Neural cell (in vitro differentiated cells): ENCODE results near the gene TCOF1. TPM values are rescaled to one million over a fixed set of nuclear protein-coding genes. Genes with fewer than 3 reads are reported as not detected.

Experiments used
- H2AFZ ChIP-seq: fragments of 200-600, 300-800 bp; sonication (generic), shearing (Covaris generic); 2 replicates; pipeline ENCODE4 v1.6.0; 2014; ENCODE audit warnings: low read depth, mild to moderate bottlenecking, antibody characterized with exemption, low read length, moderate library complexity
- H3F3A ChIP-seq: fragments of 200-600 bp; shearing (Covaris generic); 2 replicates; pipeline ENCODE4 v1.6.1; 2016; ENCODE audit warnings: mild to moderate bottlenecking, moderate library complexity, mixed read lengths, antibody characterized with exemption, low read length; ENCODE audit not compliant: insufficient read depth, poor library complexity, severe bottlenecking
- H3K27ac ChIP-seq: fragments of 200-600, 300-800 bp; sonication (generic), shearing (Covaris generic); 2 replicates; pipeline ENCODE4 v1.5.1; 2014; ENCODE audit warnings: mild to moderate bottlenecking, low read length, moderate library complexity
- H3K27me3 ChIP-seq: fragments of 300-800, 200-600 bp; sonication (generic), shearing (Covaris generic); 2 replicates; pipeline ENCODE4 v1.6.0; 2014; ENCODE audit warnings: mild to moderate bottlenecking, low read depth, low read length, moderate library complexity; ENCODE audit not compliant: insufficient read depth
- H3K36me3 ChIP-seq: fragments of 300-800, 200-600 bp; sonication (generic), shearing (Covaris generic); 2 replicates; pipeline ENCODE4 v1.5.1; 2014; ENCODE audit warnings: mild to moderate bottlenecking, antibody characterized with exemption, low read length, moderate library complexity; ENCODE audit not compliant: insufficient read depth
- H3K4me2 ChIP-seq: fragments of 300-800, 200-600 bp; sonication (generic), shearing (Covaris generic); 2 replicates; pipeline ENCODE4 v1.6.0; 2014; ENCODE audit warnings: mild to moderate bottlenecking, low read length
- H3K4me3 ChIP-seq: fragments of 300-800, 200-600 bp; sonication (generic), shearing (Covaris generic); 2 replicates; pipeline ENCODE4 v1.5.1; 2014; ENCODE audit warnings: mild to moderate bottlenecking, low read length, moderate library complexity
- H3K79me2 ChIP-seq: fragments of 200-600 bp; shearing (Covaris generic); replicated peaks from 2 replicates; pipeline ENCODE4 v1.6.0; 2014; ENCODE audit warnings: mild to moderate bottlenecking, low read length, moderate library complexity; ENCODE audit not compliant: insufficient read depth
- H3K9ac ChIP-seq: fragments of 300-800, 200-600 bp; sonication (generic), shearing (Covaris generic); 2 replicates; pipeline ENCODE4 v1.6.1; 2016; ENCODE audit warnings: mild to moderate bottlenecking, low read length, mixed read lengths
- H3K9me2 ChIP-seq: fragments of 200-600 bp; shearing (Covaris generic); 2 replicates; pipeline ENCODE4 v1.6.1; 2016; ENCODE audit warnings: mild to moderate bottlenecking, low read length, mixed read lengths; ENCODE audit not compliant: insufficient read depth
- H3K9me3 ChIP-seq: fragments of 200-600, 300-800 bp; sonication (generic), shearing (Covaris generic); 2 replicates; pipeline ENCODE4 v1.6.1; 2016; ENCODE audit warnings: mild to moderate bottlenecking, mixed run types, low read length, moderate library complexity, mixed read lengths
- H4K20me1 ChIP-seq: fragments of 200-600 bp; shearing (Covaris generic); 2 replicates; pipeline ENCODE4 v1.6.1; 2016; ENCODE audit warnings: mild to moderate bottlenecking, mixed run types; ENCODE audit not compliant: insufficient read depth
- CTCF ChIP-seq: fragments of 450-650 bp; IDR thresholded peaks from 2 replicates; pipeline ENCODE4 v1.5.1; 2014; ENCODE audit warnings: antibody characterized with exemption, mild to moderate bottlenecking, moderate library complexity; ENCODE audit not compliant: poor library complexity, severe bottlenecking
- EP300 ChIP-seq: fragments of 450-650 bp; conservative IDR thresholded peaks from 2 replicates; pipeline ENCODE4 v1.6.1; 2014; ENCODE audit warnings: antibody characterized with exemption, mild to moderate bottlenecking, moderate library complexity; ENCODE audit not compliant: poor library complexity, severe bottlenecking
- EZH2 ChIP-seq: fragments of 200-600, 300-800 bp; shearing (Covaris generic), sonication (generic); IDR thresholded peaks from 2 replicates; pipeline ENCODE4 v1.6.1; 2014; ENCODE audit warnings: antibody characterized with exemption, low read length, borderline replicate concordance, mild to moderate bottlenecking; ENCODE audit not compliant: insufficient read depth, poor library complexity, severe bottlenecking
- MXI1 ChIP-seq: fragments of 450-650 bp; conservative IDR thresholded peaks from 2 replicates; pipeline ENCODE4 v1.6.1; 2014; ENCODE audit warnings: antibody characterized with exemption, mild to moderate bottlenecking; ENCODE audit not compliant: poor library complexity, severe bottlenecking
- POLR2AphosphoS5 ChIP-seq: IDR thresholded peaks from 2 replicates; pipeline ENCODE4 v1.6.1; 2012
- RAD21 ChIP-seq: fragments of 450-650 bp; conservative IDR thresholded peaks from 2 replicates; pipeline ENCODE4 v1.6.1; 2014; ENCODE audit warnings: antibody characterized with exemption, mild to moderate bottlenecking, moderate library complexity
- REST ChIP-seq: IDR thresholded peaks from 2 replicates; pipeline ENCODE4 v1.6.1; 2012; ENCODE audit warnings: borderline replicate concordance
- SMC3 ChIP-seq: fragments of 450-650 bp; conservative IDR thresholded peaks from 2 replicates; pipeline ENCODE4 v1.6.1; 2014; ENCODE audit warnings: antibody characterized with exemption, mild to moderate bottlenecking, moderate library complexity; ENCODE audit not compliant: poor library complexity
- TAF1 ChIP-seq: IDR thresholded peaks from 2 replicates; pipeline ENCODE4 v1.6.1; 2012; ENCODE audit warnings: low read depth
- polyA plus RNA-seq: library from polyadenylated mRNA; depleted of rRNA; stranded (reverse); fragments of >200 nt; gene quantifications from 2 replicates; pipeline ENCODE4 v1.2.3, GENCODE V29; 2014

TCOF1 gene
- polyA plus RNA-seq, 1 donor from 2014 or later: 6.5 TPM

- TF ChIP-seq CTCF (no peak), REST (no peak), MXI1 (no peak), EP300 (no peak), TAF1 (no peak), EZH2 (no peak), RAD21 (no peak), SMC3 (no peak), POLR2AphosphoS5 (no peak)
- Histone ChIP-seq H3K27me3 (no peaks in the 10 kb centered on the region), H3F3A (no peaks in the 10 kb centered on the region), H3K4me2 (no peak overlapping the region), H3K4me3 (no peak overlapping the region), H3K9me2 (no peaks in the 10 kb centered on the region), H2AFZ (no peak overlapping the region), H3K9me3 (no peaks in the 10 kb centered on the region), H4K20me1 (no peaks in the 10 kb centered on the region), H3K9ac (no peak overlapping the region), H3K27ac (no peak overlapping the region), H3K79me2 (peaks cover 19% of the 10 kb centered on the region), H3K36me3 (no peaks in the 10 kb centered on the region)
Observed at GRCh38 chr5:150446583-150446982, 89.1 kb downstream of the TCOF1 start.

GRCh38 chr5:150447188-150447587 lies 89.7 kb downstream of the TCOF1 start:
- Histone ChIP-seq H2AFZ (no peak overlapping the region), H3K9me3 (no peaks in the 10 kb centered on the region), H3K27ac (no peak overlapping the region), H3K4me3 (no peak overlapping the region), H3K9me2 (no peaks in the 10 kb centered on the region), H3K36me3 (no peaks in the 10 kb centered on the region), H3K9ac (no peak overlapping the region), H3K79me2 (peaks cover 19% of the 10 kb centered on the region), H3F3A (no peaks in the 10 kb centered on the region), H3K4me2 (no peak overlapping the region), H4K20me1 (no peaks in the 10 kb centered on the region), H3K27me3 (no peaks in the 10 kb centered on the region)
- TF ChIP-seq MXI1: no peak
- TF ChIP-seq POLR2AphosphoS5: no peak
- no peak for TF ChIP-seq EP300
- no peak for TF ChIP-seq CTCF
- no peak for TF ChIP-seq REST
- no peak for TF ChIP-seq SMC3
- TF ChIP-seq RAD21: no peak
- no peak for TF ChIP-seq EZH2
- no peak for TF ChIP-seq TAF1
